Measurements from ENCODE around the gene CLMP. TPM values are rescaled to one million over a fixed set of nuclear protein-coding genes. Genes with fewer than 3 reads are reported as not detected.

Gene CLMP
- total and polyA plus RNA-seq, 2 donors (not counting 1 experiment from before 2014, with no cell fraction given): 0.01 TPM; not detected in 1

- H3K27ac ChIP-seq (ENCODE audit: low read length in 2 of 2): no peak overlapping the region
- no peaks in the 10 kb centered on the region for H3K79me2 ChIP-seq (ENCODE audit: control insufficient read depth, insufficient read depth, low read length)
- DNase-seq (no peak), ATAC-seq (ENCODE audit: low read depth) (no peak)
- H4K20me1 ChIP-seq (ENCODE audit: control insufficient read depth, insufficient read depth, low read length, poor library complexity, severe bottlenecking): no peaks in the 10 kb centered on the region
- H3K27me3 ChIP-seq (replicated peaks in 1 of 4; ENCODE audit: control extremely low read depth in 1 of 4, control insufficient read depth in 3 of 4, insufficient read depth in 4 of 4, low read length in 3 of 4): peaks cover 0 to 14% (median 4%) of the 10 kb centered on the region in 4 experiments
- H3K9ac ChIP-seq (ENCODE audit: low read length): no peak overlapping the region
- no peaks in the 10 kb centered on the region for H3K4me1 ChIP-seq (ENCODE audit: control insufficient read depth in 2 of 2, insufficient read depth in 2 of 2, low read length in 2 of 2)
- H3K9me3 ChIP-seq (ENCODE audit: control extremely low read depth in 1 of 3, control insufficient read depth in 2 of 3, insufficient read depth in 1 of 3, low read length in 2 of 3): no peaks in the 10 kb centered on the region
- Mint-ChIP-seq H3K9me3 (ENCODE audit: insufficient read depth) (no peaks in the 10 kb centered on the region), H3K4me3 (no peak overlapping the region), H3K4me1 (no peaks in the 10 kb centered on the region), H3K27me3 (peaks cover 24% of the 10 kb centered on the region), H3K27ac (no peak overlapping the region)
- intact Hi-C loops (cut with micrococcal nuclease): no loop called here
- H3K36me3 ChIP-seq (replicated peaks in 1 of 2; ENCODE audit: control extremely low read depth in 1 of 2, control insufficient read depth in 1 of 2, extremely low read depth in 1 of 2, insufficient read depth in 2 of 2, low read length in 1 of 2): no peaks in the 10 kb centered on the region
- no peak overlapping the region for H3K4me2 ChIP-seq (replicated peaks; ENCODE audit: low read depth, low read length, poor library complexity, severe bottlenecking)
- TF ChIP-seq CTCF (IDR thresholded peaks at IDR 0.05): no peak
- TF ChIP-seq EZH2 (IDR thresholded peaks at IDR 0.05; ENCODE audit: borderline replicate concordance, insufficient read depth, low read depth, low read length, poor library complexity, severe bottlenecking): no peak
- H2AFZ ChIP-seq (ENCODE audit: insufficient read depth, low read depth, low read length, poor library complexity, severe bottlenecking): no peak overlapping the region
- ChIA-PET CTCF (no interaction called here), POLR2A (no interaction called here)
- WGBS (ENCODE audit: insufficient coverage): 87% methylated on average over 3 of the region's 7 CpGs
- no peak overlapping the region for H3K4me3 ChIP-seq (ENCODE audit: control extremely low read depth in 1 of 5, extremely low read depth in 1 of 5, insufficient read depth in 1 of 5, low read depth in 2 of 5, low read length in 4 of 5)
Measured at GRCh38 chr11:123122852-123123251, 72.2 kb downstream of the CLMP start.

GRCh38 chr11:123122341-123122740, 72.7 kb downstream of the CLMP start:
- Mint-ChIP-seq H3K27me3 (peaks cover 24% of the 10 kb centered on the region), H3K4me3 (no peak overlapping the region), H3K4me1 (no peaks in the 10 kb centered on the region), H3K9me3 (ENCODE audit: insufficient read depth) (no peaks in the 10 kb centered on the region), H3K27ac (no peak overlapping the region)
- Histone ChIP-seq H3K36me3 (replicated peaks in 1 of 2; ENCODE audit: control extremely low read depth in 1 of 2, control insufficient read depth in 1 of 2, extremely low read depth in 1 of 2, insufficient read depth in 2 of 2, low read length in 1 of 2) (no peaks in the 10 kb centered on the region), H3K27me3 (replicated peaks in 1 of 4; ENCODE audit: control extremely low read depth in 1 of 4, control insufficient read depth in 3 of 4, insufficient read depth in 4 of 4, low read length in 3 of 4) (peaks cover 0 to 14% (median 4%) of the 10 kb centered on the region in 4 experiments), H3K27ac (ENCODE audit: low read length in 2 of 2) (no peak overlapping the region), H4K20me1 (ENCODE audit: control insufficient read depth, insufficient read depth, low read length, poor library complexity, severe bottlenecking) (no peaks in the 10 kb centered on the region), H2AFZ (ENCODE audit: insufficient read depth, low read depth, low read length, poor library complexity, severe bottlenecking) (no peak overlapping the region), H3K4me3 (ENCODE audit: control extremely low read depth in 1 of 5, extremely low read depth in 1 of 5, insufficient read depth in 1 of 5, low read depth in 2 of 5, low read length in 4 of 5) (no peak overlapping the region), H3K9ac (ENCODE audit: low read length) (no peak overlapping the region), H3K9me3 (ENCODE audit: control extremely low read depth in 1 of 3, control insufficient read depth in 2 of 3, insufficient read depth in 1 of 3, low read length in 2 of 3) (no peaks in the 10 kb centered on the region), H3K79me2 (ENCODE audit: control insufficient read depth, insufficient read depth, low read length) (no peaks in the 10 kb centered on the region), H3K4me1 (ENCODE audit: control insufficient read depth in 2 of 2, insufficient read depth in 2 of 2, low read length in 2 of 2) (no peaks in the 10 kb centered on the region), H3K4me2 (replicated peaks; ENCODE audit: low read depth, low read length, poor library complexity, severe bottlenecking) (no peak overlapping the region)
- WGBS (ENCODE audit: insufficient coverage): 80% methylated on average over 2 of the region's 8 CpGs
- ATAC-seq (ENCODE audit: low read depth): no peak
- ChIA-PET POLR2A (no interaction called here), CTCF (no interaction called here)
- no peak for TF ChIP-seq CTCF (IDR thresholded peaks at IDR 0.05)
- no peak for TF ChIP-seq EZH2 (IDR thresholded peaks at IDR 0.05; ENCODE audit: borderline replicate concordance, insufficient read depth, low read depth, low read length, poor library complexity, severe bottlenecking)
- intact Hi-C loops (cut with micrococcal nuclease): no loop called here
- no peak for DNase-seq

Measured in B cell (primary cell).